ENCODE results near the gene ARMH4.

ARMH4 gene

DNA sequence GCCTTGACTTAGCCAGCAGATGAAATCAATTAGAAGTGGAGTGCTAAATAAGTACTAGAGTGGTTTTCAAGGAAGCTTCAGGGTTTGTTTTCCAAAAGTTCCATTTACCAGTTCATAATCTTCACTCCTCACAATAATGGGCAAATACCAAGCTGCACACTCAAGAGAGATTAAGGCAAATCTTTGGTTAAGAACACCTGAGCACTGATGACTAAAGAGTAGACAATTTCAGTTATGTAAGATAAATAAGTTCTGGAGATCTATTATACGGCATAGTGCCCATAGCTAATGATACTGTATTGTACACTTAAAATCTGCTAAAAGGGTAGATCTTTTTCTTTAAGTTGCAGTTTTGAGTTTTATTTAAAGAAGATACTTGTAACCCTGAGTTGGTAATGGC lies 125.0 kb downstream of the ARMH4 start:
- no peak for DNase-seq

DNA sequence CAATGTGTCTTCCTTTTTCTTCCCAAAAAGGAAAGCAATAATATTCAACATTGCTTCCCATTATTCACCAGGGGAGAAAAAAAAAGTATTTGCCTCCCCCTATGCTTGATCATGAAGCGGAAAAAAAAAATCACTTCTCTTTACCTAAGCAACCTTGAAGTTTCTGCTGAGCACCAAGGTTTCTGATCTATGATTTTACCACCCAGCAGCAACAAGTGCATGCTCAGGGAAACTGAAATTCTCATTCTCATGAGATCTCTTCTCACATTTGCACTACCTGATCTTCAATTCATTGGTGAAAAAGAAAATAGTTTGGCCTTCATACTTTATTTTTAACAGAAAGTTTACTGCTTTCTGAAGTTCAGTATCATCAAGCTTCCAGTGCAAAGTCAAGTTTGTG lies 125.8 kb downstream of the ARMH4 start:
- DNase-seq: no peak

- DNase-seq: no peak
These were observed 137.2 kb downstream of the ARMH4 start for GRCh38 chr14:58014778-58015177.

- DNase-seq: no peak
These were observed 149.4 kb downstream of the ARMH4 start for GRCh38 chr14:58002618-58003017.

- DNase-seq: no peak
These were observed 152.0 kb downstream of the ARMH4 start for GRCh38 chr14:57999979-58000378.

- DNase-seq: no peak
These were observed 152.5 kb downstream of the ARMH4 start for GRCh38 chr14:57999471-57999870.

GRCh38 chr14:57998766-57999165 lies 153.2 kb downstream of the ARMH4 start:
- DNase-seq: no peak

GRCh38 chr14:57991353-57991752 lies 160.7 kb downstream of the ARMH4 start:
- no peak for DNase-seq

- DNase-seq: no peak
These were observed 163.6 kb downstream of the ARMH4 start for GRCh38 chr14:57988445-57988844.

DNA sequence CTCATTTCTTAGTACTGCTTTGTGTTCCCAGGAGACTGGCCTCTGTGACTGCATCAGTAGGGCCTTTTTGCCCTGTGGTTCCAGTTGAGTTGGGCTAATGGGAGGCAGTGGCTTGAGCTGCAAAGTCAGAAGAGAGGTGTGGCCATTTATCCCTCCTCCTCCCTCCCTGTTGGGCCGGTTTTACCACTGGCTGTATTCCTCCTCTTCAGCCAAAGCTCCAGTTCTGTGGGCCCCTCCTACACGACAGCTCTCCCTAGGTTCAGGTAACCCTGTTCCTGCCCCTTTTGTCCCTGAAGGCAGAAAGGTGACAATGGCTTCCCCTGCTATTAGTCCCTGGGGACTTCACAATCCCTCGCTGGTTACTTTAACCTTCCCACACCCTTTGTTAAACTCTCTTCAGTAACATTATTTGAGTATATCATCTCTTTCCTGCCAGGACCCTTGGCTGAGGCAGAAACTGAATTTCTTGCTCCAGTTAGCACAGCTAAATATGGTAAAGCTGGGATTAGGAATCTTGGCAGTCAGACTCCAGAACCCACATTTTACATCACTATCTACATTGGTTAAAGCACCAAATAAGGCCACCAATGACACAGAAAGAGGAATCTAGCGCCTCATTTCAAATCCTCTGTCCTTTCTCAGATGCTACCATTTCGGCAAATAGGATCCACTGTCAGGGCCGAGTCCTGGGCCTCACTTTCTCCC lies 164.3 kb downstream of the ARMH4 start:
- no peak for DNase-seq

GRCh38 chr14:57987051-57987450 lies 165.0 kb downstream of the ARMH4 start:
- DNase-seq: no peak

- peak; percentile 44 for DNase-seq
These were observed 169.0 kb downstream of the ARMH4 start for GRCh38 chr14:57982804-57983634.

DNA sequence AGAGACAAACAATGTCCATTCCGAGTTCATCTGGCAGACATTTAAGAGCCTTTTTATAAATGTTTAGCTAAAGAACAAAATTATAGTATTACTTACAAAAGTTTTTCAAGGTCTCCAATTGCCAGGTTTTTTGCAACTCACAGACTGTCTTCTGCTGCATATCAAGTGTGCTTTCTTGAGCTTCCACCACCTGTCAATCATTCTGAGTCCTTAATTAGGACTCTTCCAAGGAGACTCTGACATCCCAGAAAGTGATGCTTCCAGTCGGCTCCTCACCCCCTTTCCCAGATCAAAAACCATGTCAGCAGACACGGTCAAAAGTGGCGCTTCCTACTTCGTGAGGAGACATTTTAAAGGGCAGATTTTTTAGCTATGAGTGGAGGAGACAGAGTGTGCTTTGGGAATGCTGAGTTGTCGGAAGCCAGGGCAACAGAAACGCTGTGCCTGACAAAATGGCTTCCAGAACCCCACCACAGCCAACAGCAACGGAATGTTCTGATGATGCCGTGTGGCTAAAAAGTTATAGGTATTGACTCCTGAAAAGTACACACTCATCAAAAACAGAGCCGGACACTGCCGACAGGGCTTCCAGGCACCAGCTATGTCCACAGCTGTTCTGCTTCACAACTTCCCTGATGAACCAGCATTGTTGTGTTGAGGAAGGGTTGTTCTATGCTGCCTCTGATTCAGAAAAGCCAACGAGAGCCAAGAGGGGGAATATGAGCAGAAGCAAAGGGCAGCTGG lies 170.0 kb downstream of the ARMH4 start:
- no peak for DNase-seq

DNA sequence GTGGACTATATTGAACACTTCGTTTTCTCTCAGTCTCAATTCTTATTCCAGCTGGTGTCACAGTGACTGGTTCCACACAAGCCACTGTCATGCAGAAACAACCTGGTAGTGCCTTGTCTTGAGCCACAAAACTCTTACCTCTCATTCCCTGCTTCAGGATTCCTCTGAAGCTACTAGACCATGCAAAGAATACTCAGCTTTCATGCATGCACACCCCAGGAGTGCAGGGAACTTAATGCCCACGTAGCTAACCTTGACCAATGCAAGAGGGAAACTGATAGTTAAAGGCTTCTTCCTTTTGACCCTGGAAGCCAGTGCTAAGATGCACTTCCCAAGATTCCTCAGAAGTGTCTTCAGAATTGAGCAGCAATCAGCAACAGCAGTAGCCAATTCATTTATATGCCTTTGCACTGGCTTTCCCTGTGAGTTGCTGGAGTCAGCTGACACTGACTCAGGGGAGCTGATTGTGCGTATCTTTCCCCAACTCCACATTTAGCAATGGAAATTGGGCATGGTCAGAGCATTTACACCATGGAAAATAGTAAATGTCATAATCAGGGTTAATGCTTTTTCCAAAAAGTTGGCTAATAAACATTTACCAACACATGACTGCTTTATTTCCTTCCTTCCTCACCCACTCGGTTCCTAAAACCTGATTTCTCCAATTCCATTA lies 172.5 kb downstream of the ARMH4 start:
- no peak for DNase-seq

DNA sequence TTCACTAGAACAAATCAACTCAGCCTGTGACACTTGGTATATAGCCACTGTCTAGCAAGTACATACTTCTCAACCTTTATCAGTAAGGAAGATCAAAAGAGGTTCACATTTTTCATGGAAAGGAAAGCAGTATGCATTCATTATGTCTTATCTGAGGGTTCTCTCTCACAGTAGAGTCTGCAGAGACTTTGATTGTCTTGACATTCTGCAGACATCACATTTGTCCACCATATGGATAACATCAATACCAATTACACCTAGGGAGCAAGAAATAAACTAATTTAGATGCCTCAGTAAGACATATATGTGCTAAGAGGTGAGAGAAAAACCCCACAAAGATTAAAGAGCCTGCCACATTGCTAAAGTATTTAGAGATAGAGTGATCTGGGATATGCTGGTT lies 175.3 kb downstream of the ARMH4 start:
- no peak for DNase-seq

DNA sequence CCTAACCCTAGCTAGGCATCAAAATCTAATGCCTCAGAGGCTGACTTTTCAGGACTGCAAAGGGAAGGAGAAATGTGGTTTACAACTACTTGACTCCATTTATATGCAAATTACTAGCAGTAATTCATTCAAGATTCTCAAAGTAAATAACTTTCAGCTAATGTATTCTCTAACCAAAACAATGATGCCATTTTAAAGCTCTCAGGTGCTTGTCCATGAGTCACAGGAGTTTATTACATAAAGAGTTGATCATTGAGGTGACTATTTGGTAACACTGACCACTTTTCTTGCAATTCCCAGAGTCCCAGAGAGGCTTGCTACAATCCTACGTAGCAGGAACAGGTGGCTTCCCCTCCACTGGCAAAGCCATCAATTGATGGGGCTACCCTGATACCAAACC lies 177.1 kb downstream of the ARMH4 start:
- no peak for DNase-seq

- DNase-seq: no peak
These were observed 181.4 kb downstream of the ARMH4 start for GRCh38 chr14:57970594-57970993.

- no peak for DNase-seq
These were observed 181.8 kb downstream of the ARMH4 start for GRCh38 chr14:57970175-57970574.

DNA sequence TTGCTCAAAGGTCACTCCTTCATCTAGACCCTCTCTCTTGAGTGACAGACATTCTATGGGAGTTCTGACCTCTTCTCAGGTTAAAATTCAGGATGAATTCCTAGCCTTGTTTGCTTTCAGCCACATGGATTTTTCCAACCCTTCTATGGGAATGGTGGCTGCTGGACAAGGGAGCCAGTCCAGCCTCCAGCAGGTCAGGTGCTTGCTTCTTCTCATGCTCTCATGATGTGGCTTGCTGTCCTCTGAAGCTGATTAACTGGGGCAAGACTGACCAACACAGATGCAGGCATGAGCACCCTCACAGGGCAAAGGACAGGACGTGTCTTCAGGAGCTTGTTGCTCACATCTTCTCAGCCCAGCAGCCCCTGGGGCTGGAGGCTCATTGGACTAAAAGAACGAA lies 188.9 kb downstream of the ARMH4 start:
- DNase-seq: no peak

DNA sequence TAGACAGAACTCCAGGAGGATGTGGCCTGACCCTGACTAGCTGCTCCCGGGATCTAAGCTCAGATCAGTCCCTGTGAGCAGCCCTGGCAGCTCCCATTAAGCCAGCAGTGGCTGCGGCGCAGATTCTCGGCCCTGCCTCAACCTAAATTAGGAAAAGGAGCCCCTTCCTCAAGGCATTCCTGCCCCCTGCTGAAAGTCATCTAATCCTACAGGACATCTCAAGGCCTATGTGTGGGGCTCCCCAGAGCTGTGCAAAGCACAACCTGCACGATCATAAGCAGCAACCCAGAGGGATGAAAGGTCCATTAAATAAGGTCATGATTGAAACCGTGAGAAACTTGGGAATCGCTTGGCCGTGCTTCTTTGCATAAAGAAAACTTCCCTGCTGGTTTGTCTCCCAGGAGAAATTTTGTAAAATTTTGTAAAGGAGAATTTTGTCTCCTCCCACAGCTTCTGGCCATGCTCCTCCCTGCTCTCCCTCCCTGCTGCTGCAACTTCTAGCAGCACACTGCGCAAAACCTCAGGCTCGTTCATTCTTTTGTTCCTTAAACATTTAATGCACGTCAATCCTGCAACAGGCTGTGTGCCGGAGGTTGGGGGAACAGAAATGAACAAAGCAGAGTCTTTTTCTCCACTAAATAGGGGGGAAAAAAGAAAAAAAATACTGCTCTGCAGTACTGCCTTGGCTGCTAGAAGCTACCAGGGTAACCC lies 189.5 kb downstream of the ARMH4 start:
- DNase-seq: no peak

DNA sequence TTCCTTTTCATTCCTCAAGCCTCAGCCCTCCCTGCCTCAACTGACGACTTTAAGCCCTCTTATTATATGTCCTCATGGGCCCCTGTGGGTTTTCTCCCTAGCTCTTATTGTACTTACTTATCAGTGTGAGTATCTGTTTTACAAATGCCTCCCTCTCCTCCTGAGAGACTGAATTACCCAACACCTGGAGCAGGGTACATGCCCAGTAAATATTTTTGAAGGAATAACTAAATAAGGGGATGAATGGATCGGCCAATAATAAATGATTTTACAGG lies 190.3 kb downstream of the ARMH4 start:
- no peak for DNase-seq

GRCh38 chr14:57960946-57961785 lies 190.8 kb downstream of the ARMH4 start:
- DNase-seq: no peak
